NCI-H2107 treated with DMSO at 0.1 percent for 48 hours (cell line): ENCODE results near the gene TBC1D10B.
"Not testable (repeated sequence)": the region's sequence is repeated elsewhere in the genome, so short reads cannot be mapped to it uniquely, and the experiment has no call there.

Experiments used
- DNase-seq: peaks from one replicate; lab custom pipeline; 2025; ENCODE audit not compliant: unreplicated experiment; lab: John Stamatoyannopoulos, UW

TBC1D10B gene

GRCh38 chr16:30356401-30357084 lies 13.8 kb downstream of the TBC1D10B start:
- no peak for DNase-seq

- DNase-seq = no peak
Observed at GRCh38 chr16:30355954-30356308, 14.4 kb downstream of the TBC1D10B start.

GRCh38 chr16:30355144-30355953 lies 14.9 kb downstream of the TBC1D10B start, which contains the start of gene CD2BP2:
Gene CD2BP2, minus strand, starts transcription at chr16:30355308. Its CDS starts 627 bp downstream, at chr16:30354681.
- peak; percentile 91 for DNase-seq

DNA sequence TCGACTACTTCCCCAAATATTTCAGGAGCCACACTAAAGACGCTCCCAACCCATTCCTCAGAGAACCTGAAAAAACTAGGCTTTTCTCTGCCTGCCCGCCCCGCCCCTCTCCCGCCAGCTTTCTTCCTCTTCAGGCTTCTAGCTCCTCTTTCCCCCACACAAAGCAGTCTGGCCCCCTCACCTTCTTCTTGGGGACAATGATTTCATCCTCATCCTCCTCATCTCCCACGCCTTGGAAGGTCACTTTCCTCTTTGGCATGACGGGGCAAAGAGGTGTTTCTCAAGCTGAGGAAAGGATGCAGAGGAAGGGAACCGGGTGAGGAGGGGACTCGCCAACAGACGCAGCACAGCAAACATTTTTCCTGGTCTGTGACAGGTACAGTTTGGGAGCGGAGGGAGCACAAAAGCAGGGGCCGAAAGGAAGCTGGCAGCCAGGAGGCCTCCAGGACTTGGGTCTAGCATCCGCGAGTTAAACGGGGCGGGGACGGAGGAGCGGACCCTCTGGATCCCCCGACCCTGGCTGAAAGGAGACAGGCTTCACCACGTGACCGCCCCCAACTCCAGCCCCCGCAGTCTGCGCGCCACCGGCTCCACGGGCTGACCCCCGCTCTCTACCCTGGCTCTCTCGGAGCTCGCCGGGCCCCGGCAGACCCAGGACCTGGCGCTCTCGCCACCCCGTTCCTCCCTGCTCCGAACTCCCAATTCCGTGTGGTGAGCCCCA lies 15.7 kb downstream of the TBC1D10B start:
- DNase-seq = no peak

- no peak for DNase-seq
Observed at GRCh38 chr16:30353438-30354129, 16.7 kb downstream of the TBC1D10B start.

DNA sequence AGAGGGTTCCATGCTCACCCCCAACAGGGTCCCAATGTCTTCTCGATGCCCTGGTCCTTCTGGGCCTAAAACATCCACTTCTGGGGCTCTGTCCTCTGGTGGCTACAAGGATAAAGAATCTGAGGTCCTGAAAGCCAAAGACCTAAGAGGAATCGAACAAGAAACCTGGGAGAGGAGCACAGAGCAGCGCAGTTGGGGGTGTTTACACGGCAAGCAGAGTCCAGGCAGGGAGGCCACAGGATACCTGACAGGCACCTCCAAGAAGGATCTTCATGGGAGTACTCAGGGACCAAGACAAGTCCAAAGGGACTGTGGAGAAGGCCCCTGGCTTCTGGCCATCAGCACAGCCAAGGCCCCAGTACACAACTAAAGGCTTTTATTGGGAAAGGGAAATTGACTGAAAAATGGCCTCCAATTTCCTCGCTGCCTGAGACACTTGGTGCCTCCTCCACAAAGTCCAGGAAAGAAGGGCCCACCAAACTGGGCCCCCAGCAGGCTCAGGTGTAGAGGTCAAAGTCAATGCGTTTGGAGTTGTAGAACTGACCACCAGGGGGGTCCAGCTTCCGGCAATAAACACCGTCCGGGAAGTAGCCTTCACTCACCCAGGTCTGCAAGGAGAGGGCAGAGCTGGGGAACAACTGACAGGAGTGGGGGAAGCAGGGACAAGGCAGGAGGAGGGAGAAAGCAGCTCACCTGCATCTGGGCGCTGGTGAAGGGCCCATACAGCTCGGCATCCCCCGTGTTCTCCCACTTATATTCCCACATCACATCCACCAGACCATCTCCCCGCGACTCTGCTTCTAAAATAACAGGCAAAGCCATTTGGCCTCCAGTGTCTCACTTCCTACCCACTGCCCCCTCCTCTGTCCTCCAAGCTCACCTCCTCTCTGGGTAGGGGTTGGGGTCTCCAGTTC lies 17.5 kb downstream of the TBC1D10B start:
- no peak for DNase-seq

DNA sequence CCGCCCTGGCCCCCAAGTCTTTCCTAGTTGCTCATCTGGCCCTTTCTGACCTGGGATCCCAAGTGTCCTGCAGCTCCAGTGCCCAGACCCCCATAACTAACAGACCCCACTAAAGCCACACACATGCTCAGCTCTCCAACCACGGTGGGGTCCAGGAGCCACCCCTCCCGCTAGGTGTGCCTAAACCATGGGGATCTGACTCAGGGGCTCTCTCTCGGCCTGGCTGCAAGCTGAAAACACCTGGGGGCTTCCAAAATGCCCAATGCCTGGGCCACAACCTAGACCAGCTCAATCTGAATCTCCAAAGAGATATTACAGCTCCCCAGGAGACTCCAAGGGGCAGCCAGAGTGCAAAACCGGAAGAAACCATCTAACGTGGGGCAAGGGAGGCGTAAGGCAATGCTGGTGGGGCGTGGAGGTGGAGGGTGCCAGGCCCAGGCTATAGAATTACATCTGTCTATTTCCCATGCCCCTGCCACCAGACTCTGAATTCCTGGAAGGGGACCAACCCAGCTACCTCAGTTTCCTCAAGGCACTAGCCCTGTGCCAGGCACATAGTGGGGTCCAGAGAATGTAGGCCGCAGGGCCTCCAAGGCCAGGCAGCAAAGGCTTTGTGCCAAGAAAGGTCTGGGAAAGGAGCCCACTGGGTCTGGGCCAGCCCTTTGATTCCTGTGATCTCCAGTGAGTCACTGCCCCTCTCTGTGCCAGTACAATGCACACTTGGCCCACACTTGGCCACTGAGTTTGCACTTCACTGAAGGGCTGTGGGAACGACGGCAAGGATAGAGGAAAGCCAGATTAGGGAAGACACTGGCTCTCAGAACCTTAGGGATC lies 18.5 kb downstream of the TBC1D10B start:
- no peak for DNase-seq

GRCh38 chr16:30351001-30351441 lies 19.3 kb downstream of the TBC1D10B start:
- DNase-seq = no peak

- no peak for DNase-seq
Observed at GRCh38 chr16:30350134-30350871, 20.0 kb downstream of the TBC1D10B start.

DNA sequence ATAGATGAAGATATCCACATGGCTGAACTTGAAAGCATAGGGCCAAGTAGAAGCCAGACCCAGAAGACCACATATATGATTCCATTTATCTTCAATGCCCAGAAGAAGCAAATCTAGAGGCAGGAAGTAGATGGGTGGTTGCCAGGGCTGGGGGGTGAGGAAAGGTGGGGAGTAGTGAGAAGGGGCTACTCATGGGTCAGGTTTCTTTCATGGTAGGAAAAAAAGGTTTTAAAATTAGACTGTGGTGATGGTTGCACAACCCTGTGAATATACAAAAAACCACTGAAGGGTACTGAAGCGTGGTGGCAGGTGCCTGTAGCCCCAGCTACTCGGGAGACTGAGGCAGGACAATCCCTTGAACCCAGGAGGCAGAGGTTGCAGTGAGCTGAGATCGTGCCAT lies 20.6 kb downstream of the TBC1D10B start:
- DNase-seq = peak; percentile 75

DNA sequence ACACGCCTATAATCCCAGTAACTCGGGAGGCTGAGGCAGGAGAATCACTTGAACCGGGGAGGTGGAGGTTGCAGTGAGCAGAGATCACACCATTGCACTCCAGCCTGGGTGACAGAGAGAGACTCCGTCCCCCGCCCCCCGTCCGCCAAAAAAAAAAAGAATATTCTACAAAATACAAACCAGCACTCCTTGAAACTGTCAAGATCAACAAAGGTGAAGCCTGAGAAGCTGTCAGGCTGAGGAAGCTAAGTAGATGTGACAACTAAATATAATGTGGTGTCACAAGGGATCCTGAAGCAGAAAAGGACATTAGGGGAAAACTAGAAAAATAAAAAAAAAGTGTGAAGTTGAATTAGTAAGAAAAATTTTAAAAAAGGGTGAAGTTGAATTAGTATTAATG lies 21.4 kb downstream of the TBC1D10B start:
- DNase-seq = no peak

DNA sequence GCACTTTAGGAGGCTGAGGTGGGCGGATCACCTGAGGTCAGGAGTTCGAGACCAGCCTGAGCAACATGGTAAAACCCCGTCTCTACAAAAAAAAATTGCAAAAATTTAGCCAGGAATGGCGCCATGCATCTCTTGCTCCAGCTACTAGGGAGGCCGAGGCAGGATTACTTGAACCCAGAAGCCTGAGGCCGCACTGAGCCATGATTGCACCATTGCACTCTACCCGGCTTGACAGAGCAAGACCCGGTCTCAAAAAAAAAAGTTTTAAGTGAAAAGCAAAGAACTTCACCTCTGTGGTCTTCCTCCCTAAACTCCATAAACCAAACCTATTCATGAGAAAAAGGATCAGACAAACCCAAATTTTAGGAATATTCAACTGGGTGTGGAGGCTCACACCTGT lies 22.2 kb downstream of the TBC1D10B start:
- no peak for DNase-seq

DNA sequence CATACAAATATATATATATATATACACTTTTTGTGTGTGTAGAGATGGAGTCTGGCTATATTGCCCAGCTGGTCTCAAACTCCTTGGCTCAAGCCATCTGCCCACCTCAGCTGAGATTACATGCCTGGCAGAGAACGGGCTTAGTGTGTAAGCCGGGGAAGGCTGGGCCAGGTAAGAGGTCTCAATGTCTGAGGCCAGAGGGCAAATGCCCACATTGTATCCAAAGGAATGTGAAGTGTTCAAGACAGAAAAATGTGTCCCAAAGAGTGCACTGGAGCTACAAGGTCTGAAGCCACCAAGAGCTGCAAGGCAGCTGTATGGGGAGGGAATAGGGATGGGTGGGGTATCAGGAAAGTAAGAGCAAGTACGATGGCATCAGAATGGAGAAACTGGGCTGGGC lies 24.0 kb downstream of the TBC1D10B start:
- no peak for DNase-seq

DNA sequence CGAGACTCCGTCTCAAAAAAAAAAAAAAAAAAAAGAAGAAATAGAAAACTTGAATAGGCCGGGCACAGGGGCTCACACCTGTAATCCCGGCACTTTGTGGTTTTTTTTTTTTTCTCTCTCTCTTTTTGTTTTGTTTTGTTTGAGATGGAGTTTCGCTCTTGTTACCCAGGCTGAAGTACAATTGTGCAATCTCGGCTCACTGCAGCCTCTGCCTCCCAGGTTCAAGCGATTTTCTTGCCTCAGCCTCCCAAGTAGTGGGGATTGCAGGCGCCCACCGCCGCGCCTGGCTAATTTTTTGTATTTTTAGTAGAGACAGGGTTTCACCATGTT lies 26.8 kb downstream of the TBC1D10B start:
- DNase-seq = not testable (repeated sequence)

GRCh38 chr16:30342751-30343490 lies 27.4 kb downstream of the TBC1D10B start:
- DNase-seq = no peak

GRCh38 chr16:30341971-30342370 lies 28.3 kb downstream of the TBC1D10B start:
- not testable (repeated sequence) for DNase-seq

DNA sequence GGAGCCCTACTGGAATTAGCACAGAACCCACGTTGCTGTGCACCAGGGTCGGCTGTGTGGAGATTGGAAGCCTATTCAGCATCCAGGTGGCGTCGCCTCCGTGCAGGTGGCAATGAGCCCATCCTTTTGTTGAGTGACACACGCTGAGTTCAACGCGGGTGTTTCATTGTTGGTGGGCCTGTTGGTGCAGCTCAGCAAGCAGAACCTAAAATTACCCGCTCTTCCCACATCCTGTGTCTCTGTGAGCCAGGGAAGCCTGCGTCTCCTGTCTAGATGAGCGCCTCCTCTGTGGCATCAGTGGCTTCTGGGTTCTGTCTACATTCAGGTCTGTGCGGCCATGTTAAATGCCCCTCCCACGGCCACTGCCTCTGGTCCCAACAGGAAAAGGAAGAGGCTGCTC lies 29.7 kb downstream of the TBC1D10B start:
- DNase-seq = no peak

GRCh38 chr16:30338715-30339114 lies 31.6 kb downstream of the TBC1D10B start:
- DNase-seq = not testable (repeated sequence)
